Stromal cell of bone marrow (primary cell): ENCODE data around the gene VASH2.
"Not testable (repeated sequence)": the region's sequence is repeated elsewhere in the genome, so short reads cannot be mapped to it uniquely, and the experiment has no call there.

Experiments used
- DNase-seq: peaks from one replicate; pipeline ENCODE4 v3.0.0-alpha.2; 2012; ENCODE audit warnings: low read depth

Gene VASH2

DNA sequence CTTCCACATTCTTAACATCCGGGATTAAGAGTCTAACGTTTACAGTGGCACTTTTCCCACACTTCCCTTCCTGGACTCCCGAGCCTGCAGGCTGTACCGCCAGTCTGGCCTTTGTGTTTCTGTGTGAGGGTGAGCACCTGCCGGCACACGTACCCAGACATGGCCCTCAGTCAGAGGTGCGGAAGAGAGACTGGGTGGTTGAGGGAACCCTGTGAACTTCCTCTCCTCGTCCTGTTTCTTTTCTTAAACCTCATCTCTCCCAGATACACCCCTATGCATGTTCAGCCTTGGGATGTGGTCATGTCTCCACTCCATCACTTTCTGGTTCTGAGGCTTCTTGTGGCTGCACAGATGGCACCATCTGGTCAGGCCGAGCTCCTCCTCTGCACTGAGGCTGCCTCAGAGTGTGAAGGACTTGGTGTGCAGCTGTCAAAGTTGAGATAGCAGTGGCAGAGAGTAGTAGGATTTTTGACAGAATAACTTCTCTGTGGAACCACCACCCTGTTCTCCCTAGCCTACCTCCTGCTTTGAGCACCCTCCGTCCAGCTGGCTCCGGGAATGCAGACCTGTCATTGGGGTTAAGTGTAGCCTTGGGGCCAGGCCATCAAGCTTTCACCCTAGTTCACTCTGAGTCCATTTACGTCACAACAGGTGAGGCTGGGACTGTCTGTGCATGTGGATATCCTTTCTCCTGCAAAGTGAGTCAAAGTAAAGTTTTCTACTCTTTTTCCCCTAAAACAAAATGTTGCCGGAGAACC is 31.4 kb downstream of the VASH2 start:
- no peak for DNase-seq

DNA sequence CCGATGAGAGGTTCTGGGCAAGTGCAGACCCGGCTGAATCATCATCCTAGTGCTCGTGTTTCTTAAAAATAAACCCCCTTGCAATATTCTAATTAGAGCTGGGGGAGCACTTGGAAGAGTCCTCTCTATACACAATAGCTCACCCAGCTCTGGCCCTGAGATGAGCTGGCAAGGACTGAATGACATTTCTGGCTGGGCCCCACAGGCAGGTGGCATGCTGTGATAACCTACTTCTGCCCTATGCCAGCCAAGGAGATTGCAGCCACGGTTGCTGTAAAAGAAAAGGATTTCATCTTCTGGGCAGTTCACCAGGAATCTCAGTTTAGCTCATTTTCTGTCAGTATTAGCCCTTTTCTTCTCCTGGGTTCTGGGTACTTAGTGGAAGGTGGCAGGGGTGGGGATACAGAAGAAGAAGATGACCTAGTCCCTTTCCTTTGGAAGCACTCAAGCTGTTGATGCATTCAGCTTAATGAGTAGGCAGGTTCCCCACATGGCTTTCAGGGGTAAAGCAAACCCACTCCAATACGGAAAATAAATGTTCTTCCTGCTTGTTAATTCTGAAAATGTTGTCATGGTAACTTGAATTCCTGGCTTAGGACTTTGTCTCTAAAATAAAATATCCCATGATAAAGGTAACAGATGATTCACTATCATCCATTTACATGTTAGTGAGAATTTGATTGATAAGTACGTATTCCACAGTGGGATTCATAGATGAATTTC is 32.2 kb downstream of the VASH2 start:
- DNase-seq, result no peak

DNA sequence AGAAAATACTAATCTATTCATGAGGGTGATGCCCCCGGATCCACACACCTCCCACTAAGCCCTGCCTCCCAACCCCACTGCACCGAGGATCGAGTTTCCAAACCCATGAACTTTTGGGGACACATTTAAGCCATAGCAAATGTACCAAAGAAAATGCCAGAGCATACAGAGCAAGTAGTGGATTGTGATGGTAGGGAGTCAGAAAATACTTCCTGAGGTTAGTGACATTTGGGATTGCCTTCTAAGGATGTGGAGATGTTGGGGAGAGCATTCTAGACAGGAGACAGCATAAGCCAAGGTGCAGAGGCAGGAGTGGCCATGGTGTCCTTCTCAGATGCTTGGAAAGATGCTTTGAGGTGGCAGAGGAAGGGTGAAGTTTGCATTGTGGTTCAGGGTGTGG is 33.1 kb downstream of the VASH2 start:
- no peak for DNase-seq

DNA sequence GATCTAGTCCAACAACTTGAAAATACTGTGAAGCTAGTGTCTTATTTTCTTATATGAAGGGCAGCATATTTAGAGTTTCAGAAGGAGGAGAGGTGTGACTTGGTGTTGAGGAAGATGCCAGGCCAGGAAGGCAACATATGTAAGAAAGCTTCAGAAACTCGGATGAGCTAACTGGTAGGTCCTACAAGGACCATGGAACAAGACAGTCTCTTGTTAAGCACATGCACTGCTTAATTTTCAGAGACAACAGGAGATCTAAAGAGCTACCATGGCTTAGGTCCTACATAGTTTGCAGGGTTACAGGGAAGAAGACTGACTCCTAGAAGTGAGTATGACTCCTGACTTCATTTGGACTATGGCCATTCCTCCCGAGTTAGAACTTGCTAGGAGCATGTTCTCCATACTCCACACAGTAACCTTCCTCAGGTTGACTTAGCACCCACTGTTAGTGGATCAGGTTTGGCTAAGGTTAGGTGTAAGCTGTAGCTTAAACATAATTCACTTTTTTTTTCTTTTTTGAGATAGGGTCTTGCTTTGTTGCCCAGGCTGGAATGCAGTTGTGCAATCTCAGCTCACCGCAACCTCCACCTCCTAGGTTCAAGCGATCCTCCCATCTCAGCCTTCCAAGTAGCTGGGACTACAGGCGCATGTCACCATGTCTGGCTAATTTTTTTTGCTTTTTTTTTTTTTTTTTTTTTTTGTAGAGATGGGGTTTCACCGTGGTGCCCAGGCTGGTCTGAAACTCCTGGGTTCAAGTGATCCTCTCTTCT is 34.4 kb downstream of the VASH2 start:
- no peak for DNase-seq

DNA sequence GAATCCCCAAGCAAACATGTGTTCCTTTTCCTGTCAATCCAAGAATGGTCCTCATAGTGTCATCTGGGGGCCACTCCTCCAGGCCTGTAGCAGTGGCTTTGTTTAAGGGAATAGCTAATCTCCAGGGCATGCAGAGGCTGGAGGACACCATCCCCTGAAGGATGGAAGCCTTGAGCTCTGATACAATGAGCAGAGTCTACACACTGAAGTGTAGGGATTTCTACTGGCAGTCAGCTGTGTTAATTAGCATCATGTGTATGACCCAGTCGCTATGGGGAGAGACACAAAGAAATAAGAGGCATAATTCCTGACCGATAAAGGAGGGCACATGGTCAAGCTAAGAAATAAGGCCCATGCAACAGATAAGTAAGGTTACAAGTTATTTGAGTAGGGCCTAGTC is 36.2 kb downstream of the VASH2 start:
- no peak for DNase-seq

DNA sequence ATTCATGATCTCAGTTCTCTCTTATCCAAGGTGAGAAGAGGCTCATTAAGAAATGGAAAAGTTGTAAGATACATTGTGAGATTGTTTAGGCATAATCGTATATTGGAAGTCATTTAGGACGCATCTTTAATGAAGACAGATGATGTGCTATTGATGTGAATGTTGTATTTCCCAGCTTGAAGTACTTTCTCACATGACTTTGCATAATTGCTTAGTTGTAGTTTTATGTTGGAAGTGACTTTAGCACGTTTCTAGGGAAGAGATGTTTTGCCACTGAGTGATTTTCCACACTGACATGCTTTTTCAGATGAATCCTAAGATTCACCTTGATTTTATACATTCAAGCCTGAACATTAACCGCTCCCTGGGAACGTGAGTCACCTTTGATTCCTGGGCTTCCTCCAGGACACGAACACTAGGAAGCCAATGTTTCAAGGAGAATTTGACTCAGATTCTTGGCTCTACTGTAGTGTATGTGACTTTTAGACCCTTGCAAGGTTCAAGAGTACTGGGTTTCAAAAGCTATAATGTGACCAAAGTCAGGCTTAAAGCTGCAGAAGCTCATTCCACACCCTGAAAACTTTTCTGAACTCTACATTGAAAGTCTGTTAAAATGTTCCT is 37.5 kb downstream of the VASH2 start:
- DNase-seq, result peak; percentile 55

DNA sequence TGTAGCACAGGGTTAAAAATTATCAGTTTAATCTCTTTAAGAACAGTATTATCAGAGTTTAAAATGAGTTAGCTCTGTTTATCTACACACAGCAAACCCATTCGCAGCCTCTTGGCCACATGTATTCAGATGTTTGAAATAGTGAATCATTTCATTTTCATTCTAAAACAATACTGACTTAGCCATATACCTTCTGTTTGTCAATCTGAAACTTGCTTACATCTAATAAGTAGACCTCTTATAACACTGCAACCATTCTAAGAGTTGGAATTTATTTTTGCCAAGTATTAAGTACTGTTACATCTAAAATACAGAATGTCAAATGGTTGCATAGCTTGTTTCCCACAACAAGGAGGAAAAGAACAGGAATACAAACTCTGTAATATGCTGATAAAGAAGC is 39.9 kb downstream of the VASH2 start:
- no peak for DNase-seq

DNA sequence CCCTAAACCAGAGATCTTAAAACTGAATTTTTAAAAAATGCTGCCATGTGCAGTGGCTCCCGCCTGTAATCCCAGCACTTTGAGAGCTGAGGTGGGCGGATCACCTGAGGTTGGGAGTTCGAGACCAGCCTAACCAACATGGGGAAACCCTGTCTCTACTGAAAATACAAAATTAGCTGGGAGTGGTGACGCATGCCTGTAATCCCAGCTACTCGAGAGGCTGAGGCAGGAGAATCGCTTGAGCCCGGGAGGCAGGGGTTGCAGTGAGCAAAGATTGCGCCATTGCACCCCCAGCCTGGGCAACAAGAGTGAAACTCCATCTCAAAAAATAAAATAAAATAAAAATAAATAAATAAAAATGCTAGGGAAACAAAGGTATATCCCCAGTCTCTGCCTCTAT is 43.6 kb downstream of the VASH2 start:
- DNase-seq, result not testable (repeated sequence)

DNA sequence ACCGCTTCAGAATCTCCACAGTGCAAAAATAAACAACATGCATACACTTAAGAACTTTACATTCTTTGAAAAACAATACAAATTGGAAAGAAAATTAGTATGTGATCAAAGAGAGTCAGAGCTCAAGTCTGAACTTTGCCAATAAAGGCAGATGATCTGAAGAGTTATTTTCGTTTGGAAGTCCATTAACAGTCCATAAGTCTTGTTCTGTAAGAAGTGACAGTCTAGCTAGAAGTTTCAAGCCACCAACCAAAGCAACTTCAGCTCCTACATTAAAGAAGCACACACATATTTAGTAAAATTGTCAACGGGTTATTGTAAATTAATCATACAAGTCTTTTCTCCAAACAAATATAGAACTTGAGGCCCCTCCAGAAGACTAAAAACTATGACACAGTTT is 44.6 kb downstream of the VASH2 start:
- no peak for DNase-seq

DNA sequence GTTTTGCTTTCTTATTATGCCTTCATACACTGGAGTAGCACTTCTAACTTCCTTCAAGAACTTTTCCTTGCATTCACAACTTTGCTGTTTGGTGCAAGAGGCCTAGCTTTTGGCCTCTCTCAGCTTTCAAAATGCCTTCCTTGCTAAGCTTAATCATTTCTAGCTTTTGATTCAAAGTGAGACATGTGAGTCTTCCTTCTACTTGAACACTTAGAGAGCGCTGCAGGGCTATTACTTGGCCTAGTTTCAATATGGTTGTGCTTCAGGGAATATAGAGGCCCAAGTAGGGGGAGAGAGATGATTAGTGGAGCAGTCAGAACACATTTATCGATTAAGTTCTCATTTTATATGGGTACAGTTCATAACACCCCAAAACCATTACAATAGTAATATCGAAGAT is 52.9 kb downstream of the VASH2 start:
- DNase-seq, result no peak

DNA sequence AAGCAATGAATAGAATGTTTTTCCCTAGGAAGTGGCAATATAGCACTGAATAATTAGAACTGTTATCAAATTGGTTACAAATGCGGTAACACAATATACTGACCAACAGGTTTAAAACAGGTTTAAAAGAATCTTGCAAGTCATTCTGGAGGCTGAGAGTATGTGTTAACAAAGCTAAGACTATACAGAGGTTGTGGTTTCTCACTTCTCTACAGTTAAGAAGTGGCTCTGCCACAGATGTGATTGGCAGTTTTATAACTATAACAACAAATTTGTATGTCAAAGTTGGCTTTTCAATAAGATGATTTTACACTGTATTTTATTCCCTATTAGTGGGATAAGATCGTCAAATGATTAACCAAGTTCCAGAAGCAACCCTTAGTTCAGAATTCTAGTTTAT is 58.2 kb downstream of the VASH2 start:
- DNase-seq, result no peak

DNA sequence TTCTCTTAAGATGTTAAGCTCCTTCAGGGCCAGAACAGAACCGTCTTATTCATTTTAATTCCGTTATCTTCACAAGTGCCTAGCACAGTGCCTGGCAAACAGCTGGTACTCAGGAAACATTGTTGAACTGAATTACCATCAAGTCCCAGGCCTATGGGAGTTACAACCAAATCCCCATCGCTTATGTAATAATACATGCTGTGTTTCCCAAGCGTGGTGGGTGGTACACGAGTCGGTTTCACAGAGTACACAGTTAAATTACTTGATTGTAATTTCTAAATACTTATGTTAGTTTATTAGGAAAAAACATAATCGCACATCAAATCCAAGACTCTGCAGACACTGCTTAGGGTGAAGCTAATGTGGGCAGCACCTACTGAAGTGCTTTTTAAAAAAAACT is 64.3 kb downstream of the VASH2 start:
- DNase-seq, result peak; percentile 3

DNA sequence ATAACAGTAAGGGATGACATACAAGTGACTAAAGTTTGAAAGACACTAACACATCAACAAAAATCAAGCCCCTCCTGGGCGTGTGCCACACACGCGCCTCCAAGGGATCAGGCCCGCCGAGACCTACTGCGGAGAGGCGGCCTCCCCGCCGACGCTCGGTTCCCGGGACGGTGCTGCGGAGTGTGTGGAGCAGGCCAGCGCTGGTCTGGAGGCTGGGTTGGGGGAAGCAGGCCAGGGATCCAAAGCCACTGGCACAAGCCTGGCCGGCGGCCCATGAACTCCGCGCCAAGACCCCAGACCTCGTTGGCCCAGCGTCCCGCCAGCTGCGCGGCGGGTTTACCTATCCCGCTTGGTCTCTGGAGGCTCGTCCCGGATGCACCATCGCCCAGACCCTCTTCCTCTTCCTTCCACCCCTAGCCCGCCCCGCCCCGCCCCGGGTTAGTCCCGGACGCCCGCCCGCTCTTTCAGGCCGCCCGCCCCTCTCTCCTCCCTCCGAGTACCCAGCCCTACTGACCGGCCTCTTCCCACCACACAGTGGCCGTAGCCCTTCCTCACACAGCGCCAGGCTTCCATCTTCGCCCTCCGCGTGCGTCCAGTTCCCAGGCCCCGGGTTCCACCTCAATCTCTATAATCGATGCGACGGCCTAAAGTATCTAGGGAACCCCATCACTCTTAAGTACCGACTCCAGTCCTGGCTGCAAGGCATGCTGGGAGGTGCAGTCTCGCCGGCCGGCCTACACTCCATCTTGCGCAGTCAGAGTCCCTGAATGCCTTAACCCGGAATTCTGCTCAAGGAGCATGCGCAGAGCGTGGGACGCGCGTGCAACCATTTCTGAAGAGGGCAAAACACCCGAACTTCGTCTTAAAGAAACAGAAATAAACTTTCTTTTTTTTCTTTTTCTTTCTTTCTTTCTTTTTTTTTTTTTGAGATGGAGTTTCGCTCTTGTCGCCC is 65.0 kb downstream of the VASH2 start, which contains the start of gene ANGEL2:
Gene ANGEL2 (minus strand): TSS at position 769 of the 952 bp plus-strand sequence. CDS start 196 bp downstream, at position 573.
- DNase-seq, result peak; percentile 97

DNA sequence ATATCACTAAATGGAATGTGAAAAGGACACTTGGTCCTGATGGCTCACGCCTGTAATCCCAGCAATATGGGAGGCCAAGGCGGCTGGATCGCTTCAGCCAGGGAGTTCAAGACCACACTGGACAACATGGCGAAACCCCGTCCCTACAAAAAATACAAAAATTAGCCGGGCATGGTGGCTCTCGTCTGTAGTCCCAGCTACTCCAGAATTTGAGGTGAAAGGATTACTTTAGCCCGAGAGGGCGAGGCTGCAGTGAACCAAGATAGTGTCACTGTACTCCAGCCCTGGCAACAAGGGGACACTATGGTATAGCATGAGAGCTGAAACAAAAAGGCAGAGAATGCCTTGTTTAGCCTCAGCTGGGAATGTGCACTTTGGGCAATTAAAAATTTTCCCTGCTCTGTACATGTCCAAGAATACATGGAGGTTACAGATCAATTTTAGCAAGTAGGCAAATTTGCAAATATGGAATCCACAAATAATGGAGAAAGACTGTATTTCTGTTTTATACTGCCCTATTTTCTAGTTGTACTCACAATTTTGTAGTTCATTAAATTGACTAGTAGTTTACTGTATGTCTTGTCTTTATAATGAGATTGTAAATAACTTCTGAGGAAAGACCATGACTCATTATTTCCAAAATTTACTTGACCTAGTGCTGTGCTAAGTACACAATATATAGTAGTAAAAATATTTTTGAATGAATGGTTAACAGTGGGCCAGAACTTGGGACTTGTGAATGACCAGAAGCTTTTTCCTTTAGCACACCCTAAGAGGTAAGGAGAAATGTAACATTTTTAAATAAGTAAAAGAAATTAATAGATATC is 67.3 kb downstream of the VASH2 start:
- DNase-seq, result no peak

DNA sequence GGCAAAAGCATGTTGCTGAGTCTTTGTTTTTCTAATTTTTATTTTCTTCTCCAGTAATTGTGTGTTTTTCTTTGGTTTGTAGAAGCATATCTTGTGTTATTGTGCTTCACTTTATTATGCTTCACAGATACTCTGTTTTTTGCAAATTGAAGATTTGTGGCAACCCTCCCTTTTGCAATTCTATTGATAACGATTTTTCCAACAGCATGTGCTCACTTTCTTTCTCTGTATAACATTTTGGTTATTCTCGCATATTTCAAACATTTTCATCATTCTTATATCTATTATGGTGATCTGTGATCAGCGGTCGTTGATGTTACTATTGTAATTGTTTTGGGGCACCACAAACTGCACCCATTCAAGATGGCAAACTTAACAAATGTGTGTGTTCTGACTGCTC is 69.1 kb downstream of the VASH2 start:
- no peak for DNase-seq

DNA sequence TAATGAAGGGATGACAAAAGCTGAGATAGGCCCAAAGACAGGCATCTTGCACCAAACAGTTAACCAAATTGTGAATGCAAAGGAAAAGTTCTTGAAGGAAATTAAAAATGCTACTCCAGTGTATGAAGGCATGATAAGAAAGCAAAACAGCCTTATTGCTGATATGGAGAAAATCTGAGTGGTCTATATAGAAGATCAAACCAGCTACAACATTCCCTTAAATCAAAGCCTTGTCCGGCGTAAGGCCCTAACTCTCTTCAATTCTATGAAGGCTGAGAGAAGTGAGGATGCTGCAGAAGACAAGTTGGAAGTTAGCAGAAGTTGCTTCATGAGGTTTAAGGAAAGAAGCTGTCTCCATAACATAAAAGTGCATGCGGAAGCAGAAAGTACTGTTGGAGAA is 69.7 kb downstream of the VASH2 start:
- DNase-seq, result no peak

DNA sequence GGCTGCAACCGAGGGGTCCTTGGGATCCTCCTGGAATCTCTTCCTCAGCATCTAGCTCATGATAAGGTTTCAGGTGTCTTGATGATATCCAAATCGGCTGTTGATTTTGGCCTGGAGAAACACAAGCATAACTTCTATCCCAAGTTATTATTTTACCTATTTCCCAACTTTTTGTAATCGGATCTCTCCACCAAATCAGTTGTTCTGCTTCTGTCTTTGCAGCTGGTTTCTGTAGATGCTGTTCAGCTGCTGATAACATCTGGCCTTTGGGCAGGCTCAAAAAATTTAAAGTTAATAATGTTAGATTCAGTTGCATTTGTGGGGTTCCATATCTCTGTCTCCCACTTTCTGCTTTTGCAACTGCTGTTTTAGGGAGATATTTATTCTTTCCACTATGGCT is 76.7 kb downstream of the VASH2 start:
- not testable (repeated sequence) for DNase-seq

DNA sequence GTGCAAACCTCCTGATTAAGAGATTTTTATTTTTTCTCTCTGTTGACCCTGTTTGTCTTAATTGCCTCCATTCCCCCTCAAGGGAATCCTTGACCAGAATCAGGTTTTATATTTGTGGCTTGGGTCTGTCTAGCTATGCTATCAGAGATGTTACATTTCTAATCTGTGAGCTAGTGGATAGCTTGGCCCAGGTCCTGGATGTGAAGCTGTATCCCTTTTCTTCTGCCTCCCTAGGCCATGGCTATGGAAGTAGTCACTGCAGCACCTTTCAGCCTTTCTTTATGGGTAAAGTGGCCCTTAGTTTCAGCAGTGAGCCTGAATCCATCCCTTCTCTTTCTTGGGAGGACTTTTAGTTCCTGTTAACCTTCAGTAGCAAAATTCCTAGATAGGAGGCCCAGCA is 82.3 kb downstream of the VASH2 start:
- DNase-seq, result no peak

DNA sequence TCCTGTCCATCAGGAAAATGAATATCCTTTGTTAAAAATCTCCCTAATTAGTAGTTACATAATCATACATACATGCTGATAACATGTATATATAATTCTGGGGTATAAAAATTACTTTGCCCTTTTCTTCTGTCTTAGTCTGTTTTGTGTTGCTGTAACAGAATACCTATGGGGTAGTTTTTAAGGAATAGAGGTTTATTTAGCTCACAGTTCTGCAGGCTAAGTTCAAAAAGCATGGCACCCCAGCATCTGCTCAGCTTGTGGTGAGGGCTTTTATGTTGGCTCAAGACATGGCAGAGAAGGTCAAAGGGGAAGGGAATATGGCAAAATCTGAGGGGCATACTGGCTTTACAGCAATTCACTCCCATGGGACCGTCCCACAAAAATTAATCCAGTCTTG is 84.4 kb downstream of the VASH2 start:
- no peak for DNase-seq

DNA sequence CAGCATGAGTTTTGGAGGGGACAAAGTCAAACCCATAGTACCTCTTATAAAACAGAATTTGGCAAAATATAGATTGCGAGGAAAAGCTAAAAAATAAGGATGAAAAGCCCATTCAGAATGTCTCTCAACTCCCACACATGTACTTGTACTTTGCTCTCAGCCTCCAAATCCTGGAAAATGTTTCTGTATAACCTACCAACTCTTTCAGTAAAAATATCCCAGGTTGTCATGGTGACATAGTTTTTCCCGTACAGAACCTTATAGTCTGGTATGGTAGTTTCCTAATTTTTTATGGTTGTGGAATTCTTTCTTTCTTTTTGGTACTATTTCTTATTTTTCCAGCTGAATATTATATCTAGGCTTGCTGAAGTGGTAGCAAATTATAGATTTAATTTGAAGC is 85.2 kb downstream of the VASH2 start:
- DNase-seq, result no peak
